HCT116 (cell line): Measurements from ENCODE around the gene FCER1G. TPM values are rescaled to one million over a fixed set of nuclear protein-coding genes. Genes with fewer than 3 reads are reported as not detected.

Source experiments
- ATAC-seq: fragments of 200-7000 bp; cut with Tn5 transposase; 2 replicates; pipeline ENCODE4 v1.9.1; 2020; ENCODE audit warnings: mild to moderate bottlenecking, moderate library complexity
- BruUV-seq: library from RNA; stranded (reverse); fragments of 400-500 nt; replicated peaks from 2 replicates; lab custom pipeline; 2021; lab: Mats Ljungman, UMichigan
- CTCF ChIA-PET: fragments of 300-600 bp; sonication (Branson Sonifier 250); formaldehyde crosslinking; loops from one replicate; lab custom pipeline; 2021; ENCODE audit warnings: antibody characterized with exemption; lab: Charles Lee
- POLR2A ChIA-PET: fragments of 300-600, 350-600 bp; sonication (Branson Sonifier 250); formaldehyde crosslinking; loops from one replicate; lab custom pipeline; 2021; ENCODE audit warnings: antibody characterized with exemption; lab: Charles Lee
- RAD21 ChIA-PET, 2 experiments: fragments of 300-600 bp; sonication (Branson Sonifier 250); formaldehyde crosslinking; loops; one replicate each; lab custom pipeline; 2023; ENCODE audit warnings: low total read pairs in 2 of 2; ENCODE audit not compliant: uncharacterized antibody in 2 of 2, unreplicated experiment in 2 of 2, low non-redundant PET in 1 of 2; lab: Charles Lee
- DNase-seq: peaks from one replicate; pipeline ENCODE4 v3.0.0-alpha.2; 2010; ENCODE audit warnings: low read depth, low spot score
- H2AFZ ChIP-seq: fragments of 200-600 bp; shearing (Covaris generic), sonication (generic); 2 replicates; pipeline ENCODE4 v1.6.1; 2017; ENCODE audit warnings: low read depth, mixed run types, mixed read lengths, antibody characterized with exemption, low read length; ENCODE audit not compliant: poor library complexity, severe bottlenecking
- H3K27ac ChIP-seq: 2 replicates; pipeline ENCODE4 v1.5.1; 2012; ENCODE audit warnings: low read depth, low read length
- H3K27me3 ChIP-seq: fragments of 200-600 bp; sonication (generic); 2 replicates; pipeline ENCODE4 v1.6.1; 2016; ENCODE audit warnings: mixed run types, low read length, mixed read lengths; ENCODE audit not compliant: insufficient read depth
- H3K36me3 ChIP-seq, 2 experiments: fragments of 200-500 bp in 1 of 2; fragments of 200-600 bp in 1 of 2; sonication (Bioruptor generic) in 1 of 2; sonication (generic) in 1 of 2; 2 replicates each; pipeline versions ENCODE4 v1.5.1 to v1.6.1; 2014 to 2016; ENCODE audit warnings: low read length in 2 of 2, inconsistent platforms in 1 of 2, mixed read lengths in 1 of 2, mixed run types in 1 of 2; ENCODE audit not compliant: insufficient read depth in 2 of 2, control insufficient read depth in 1 of 2
- H3K4me1 ChIP-seq, 2 experiments: fragments of 200-600 bp in 1 of 2; sonication (generic) in 1 of 2; 2 replicates each; pipeline versions ENCODE4 v1.5.1 to v1.6.1; 2012 to 2017; ENCODE audit warnings: low read length in 2 of 2, inconsistent platforms in 1 of 2, mild to moderate bottlenecking in 1 of 2, mixed read lengths in 1 of 2, mixed run types in 1 of 2, moderate library complexity in 1 of 2; ENCODE audit not compliant: insufficient read depth in 2 of 2, control insufficient read depth in 1 of 2
- H3K4me2 ChIP-seq: fragments of 200-600 bp; sonication (generic); 2 replicates; pipeline ENCODE4 v1.6.1; 2017; ENCODE audit warnings: mixed run types, low read length, mixed read lengths
- H3K4me3 ChIP-seq, 2 experiments: fragments of 200-600 bp in 1 of 2; sonication (generic) in 1 of 2; replicated peaks in 1 of 2; 2 replicates each; pipeline ENCODE4 v1.5.1; 2011 to 2016; ENCODE audit warnings: low read length in 2 of 2, control low read depth in 1 of 2, low read depth in 1 of 2, mild to moderate bottlenecking in 1 of 2, mixed read lengths in 1 of 2, mixed run types in 1 of 2
- H3K79me2 ChIP-seq: fragments of 200-600 bp; sonication (generic); 2 replicates; pipeline ENCODE4 v1.6.1; 2017; ENCODE audit warnings: mild to moderate bottlenecking, mixed run types, low read length, moderate library complexity, mixed read lengths; ENCODE audit not compliant: insufficient read depth
- H3K9ac ChIP-seq: fragments of 200-600 bp; sonication (generic); 2 replicates; pipeline ENCODE4 v1.6.1; 2016; ENCODE audit warnings: low read length, mixed read lengths
- H3K9me2 ChIP-seq: fragments of 200-600 bp; sonication (generic), shearing (Covaris generic); 2 replicates; pipeline ENCODE4 v1.6.1; 2017; ENCODE audit warnings: mixed run types, mild to moderate bottlenecking, moderate library complexity; ENCODE audit not compliant: insufficient read depth
- H3K9me3 ChIP-seq, 2 experiments: fragments of 200-500 bp in 1 of 2; fragments of 200-600 bp in 1 of 2; sonication (Bioruptor generic) in 1 of 2; sonication (generic) in 1 of 2; 2 replicates each; pipeline ENCODE4 v1.6.1; 2014 to 2017; ENCODE audit warnings: low read length in 2 of 2, mixed read lengths in 2 of 2, inconsistent platforms in 1 of 2, low read depth in 1 of 2, mild to moderate bottlenecking in 1 of 2, mixed run types in 1 of 2, moderate library complexity in 1 of 2; ENCODE audit not compliant: control insufficient read depth in 1 of 2, insufficient read depth in 1 of 2
- H4K20me1 ChIP-seq: fragments of 200-600 bp; sonication (generic), shearing (Covaris generic); 2 replicates; pipeline ENCODE4 v1.6.1; 2017; ENCODE audit warnings: mixed run types, mild to moderate bottlenecking, moderate library complexity; ENCODE audit not compliant: insufficient read depth
- CEBPB ChIP-seq: IDR thresholded peaks from 2 replicates; pipeline ENCODE4 v1.6.1; 2012; ENCODE audit warnings: low read depth
- CTCF ChIP-seq, 3 experiments: fragments of 200-600 bp in 1 of 3; sonication (generic) in 1 of 3; IDR thresholded peaks in 2 of 3; conservative IDR thresholded peaks in 1 of 3; 2 replicates each; pipeline ENCODE4 v1.5.1; 2012 to 2017; ENCODE audit warnings: low read depth in 2 of 3, low read length in 2 of 3, antibody characterized with exemption in 1 of 3, borderline replicate concordance in 1 of 3, control low read depth in 1 of 3, mild to moderate bottlenecking in 1 of 3, mixed read lengths in 1 of 3, mixed run types in 1 of 3, moderate library complexity in 1 of 3; ENCODE audit not compliant: insufficient read depth in 1 of 3
- RAD21 ChIP-seq: IDR thresholded peaks from 2 replicates; pipeline ENCODE4 v1.6.1; 2012; ENCODE audit warnings: low read depth, mild to moderate bottlenecking
- intact Hi-C: fragments of 100-400 bp; cut with micrococcal nuclease; formaldehyde crosslinking; loops from 2 replicates; pipeline ENCODE4 v1.10.0; 2022
- total RNA-seq: library from RNA; stranded (reverse); gene quantifications from one replicate; pipeline ENCODE4 v1.2.1, GENCODE V29; 2021; ENCODE audit not compliant: unreplicated experiment

The FCER1G gene
- total RNA-seq, 1 experiment from 2014 or later, result 0.86 TPM

GRCh38 chr1:161192476-161193465 is 22.3 kb upstream of the FCER1G start:
- TF ChIP-seq RAD21, result peak; percentile 84
- TF ChIP-seq CEBPB, result no peak
- TF ChIP-seq CTCF (IDR thresholded peaks at IDR 0.05 in 2 of 3, conservative IDR thresholded peaks at IDR 0.05 in 1 of 3; ENCODE audit: borderline replicate concordance in 1 of 3, insufficient read depth in 1 of 3, low read depth in 2 of 3, low read length in 2 of 3), result peak; percentile 82 to 93 (median 85)
- Histone ChIP-seq H2AFZ (peak overlapping the region; percentile 77), H3K79me2 (no peaks in the 10 kb centered on the region), H3K4me2 (no peak overlapping the region), H3K27ac (no peak overlapping the region; the same call in 1 of the 2 replicates), H3K9me3 (no peaks in the 10 kb centered on the region), H3K27me3 (no peaks in the 10 kb centered on the region), H3K36me3 (no peaks in the 10 kb centered on the region), H3K4me3 (no peak overlapping the region), H3K9me2 (no peaks in the 10 kb centered on the region), H3K9ac (no peak overlapping the region), H3K4me1 (peaks cover 0 to 5% of the 10 kb centered on the region in 2 experiments; a peak in 1 of 4 replicates), H4K20me1 (no peaks in the 10 kb centered on the region)
- ATAC-seq (peak; percentile 94), DNase-seq (peak; percentile 54)
- intact Hi-C loops, result no loop called here
- no TSS peak for BruUV-seq
- CTCF ChIA-PET, result interaction anchor here (0.8 to 1.6 kb wide), 3 partner anchors 9 to 189 kb away, joined by 3 to 6 read pairs (median 3); partner anchors contain the start of gene NDUFS2
- POLR2A ChIA-PET, result interaction anchor here (2.2 kb wide), 1 partner anchor 10 kb away, joined by 9 read pairs; the partner anchor contains the start of gene NDUFS2
- RAD21 ChIA-PET, result no interaction called here
